Measurements from ENCODE around the gene BICDL2. TPM values are rescaled to one million over a fixed set of nuclear protein-coding genes. Genes with fewer than 3 reads are reported as not detected.

BICDL2 gene
- total and polyA plus RNA-seq, 2 of the 8 experiments (the other 6 are each of a cell fraction or from before 2014, with no cell fraction given) = 7.3 to 15.9 TPM

DNA sequence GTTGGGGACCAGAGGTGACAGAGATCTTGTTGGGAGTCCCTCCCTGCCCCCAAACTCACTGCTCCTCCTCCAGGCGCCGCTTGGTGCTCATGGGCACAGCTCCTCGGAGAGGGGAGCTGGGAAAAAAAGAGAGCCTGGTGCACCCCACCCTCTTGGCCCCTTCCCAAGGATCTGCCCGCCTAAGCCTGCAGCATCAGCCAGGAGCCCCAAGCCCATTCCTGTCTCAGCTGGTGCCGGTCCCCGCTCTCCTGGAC, 13.4 kb downstream of the BICDL2 start:
- Histone ChIP-seq H3K9ac (replicated peaks in 1 of 4; ENCODE audit: extremely low read depth in 1 of 4, low read depth in 3 of 4, low read length in 3 of 4) (peak overlapping the region; percentile 46 to 89 (median 70); a peak in 6 of 7 replicates), H3K4me3 (ENCODE audit: extremely low read depth in 1 of 4, insufficient read depth in 2 of 4, low read depth in 3 of 4, low read length in 4 of 4) (peak overlapping the region; percentile 39 to 97 (median 94)), H2BK5ac (ENCODE audit: low read depth, low read length) (peak overlapping the region; percentile 97), H3K4ac (replicated peaks; ENCODE audit: insufficient read length, low read depth, low read length) (no peak overlapping the region), H2BK20ac (ENCODE audit: low read length) (no peak overlapping the region), H4K20me1 (replicated peaks in 1 of 2; ENCODE audit: control insufficient read depth in 1 of 2, insufficient read depth in 2 of 2, low read length in 2 of 2) (peaks cover 5 to 23% of the 10 kb centered on the region in 2 experiments), H3K4me1 (replicated peaks in 1 of 4; ENCODE audit: control insufficient read depth in 3 of 4, insufficient read depth in 4 of 4, low read length in 3 of 4) (peaks cover 0 to 23% (median 21%) of the 10 kb centered on the region in 4 experiments; a peak in 6 of 7 replicates), H3K79me1 (ENCODE audit: low read depth, low read length) (no peaks in the 10 kb centered on the region), H3K23me2 (ENCODE audit: low read depth, low read length) (peaks cover 19% of the 10 kb centered on the region; the same call in 1 of the 2 replicates), H3K27me3 (replicated peaks in 1 of 4; ENCODE audit: control insufficient read depth in 3 of 4, extremely low read depth in 1 of 4, insufficient read depth in 3 of 4, low read length in 3 of 4) (no peaks in the 10 kb centered on the region), H3K79me2 (ENCODE audit: control insufficient read depth in 1 of 2, insufficient read depth in 2 of 2, low read length in 2 of 2) (peaks cover 0 to 4% of the 10 kb centered on the region in 2 experiments; a peak in 1 of 4 replicates), H3K4me2 (ENCODE audit: insufficient read depth in 1 of 2, low read depth in 2 of 2, low read length in 2 of 2) (peak overlapping the region; percentile 83 to 88), H4K91ac (replicated peaks; ENCODE audit: insufficient read length, low read length) (peak overlapping the region; percentile 12), H3K56ac (replicated peaks; ENCODE audit: insufficient read length, low read depth, low read length) (no peak overlapping the region), H3K27ac (ENCODE audit: low read depth, low read length) (peak overlapping the region; percentile 94), H3K14ac (ENCODE audit: insufficient read length) (no peak overlapping the region), H3K18ac (ENCODE audit: extremely low read depth, low read length) (peak overlapping the region; percentile 93; the same call in 1 of the 2 replicates), H2BK120ac (replicated peaks; ENCODE audit: low read depth, low read length) (no peak overlapping the region), H2AK5ac (ENCODE audit: low read depth, low read length) (0 out of 2 replicates have a peak overlapping the region, but pooled peaks have one; percentile 10), H2AFZ (ENCODE audit: low read length) (no peak overlapping the region), H3K23ac (ENCODE audit: insufficient read length) (no peak overlapping the region), H4K5ac (ENCODE audit: insufficient read length, low read depth, low read length) (peak overlapping the region; percentile 7), H2BK12ac (ENCODE audit: low read depth, low read length) (peak overlapping the region; percentile 96; the same call in 1 of the 2 replicates), H4K8ac (ENCODE audit: extremely low read depth, insufficient read depth, low read length) (peak overlapping the region; percentile 94; the same call in 1 of the 2 replicates), H3K9me3 (ENCODE audit: insufficient read depth in 2 of 2, low read depth in 1 of 2, low read length in 1 of 2) (no peaks in the 10 kb centered on the region), H2BK15ac (ENCODE audit: low read length) (peak overlapping the region; percentile 61; the same call in 1 of the 2 replicates), H3K36me3 (ENCODE audit: control insufficient read depth in 2 of 4, insufficient read depth in 4 of 4, low read length in 3 of 4) (peaks cover 0 to 19% (median 11%) of the 10 kb centered on the region in 4 experiments; a peak in 7 of 8 replicates)
- no peak for DNase-seq (ENCODE audit: low read depth in 1 of 2, low spot score in 2 of 2)
- CTCF ChIA-PET (ENCODE audit: partially characterized antibody) = interaction anchor here (1.2 to 23.8 kb wide), 7 partner anchors 8 to 75 kb away, joined by 3 to 639 read pairs (median 6); partner anchors contain the start of genes CLDN9 and ZSCAN10
- POLR2A ChIA-PET (ENCODE audit: partially characterized antibody) = interaction anchor here (0.8 to 35.7 kb wide), 12 partner anchors 6 to 105 kb away, joined by 3 to 1808 read pairs (median 53); partner anchors contain the start of genes BICDL2, CLDN6, CLDN9 and HCFC1R1
- no peak for FAIRE-seq
- WGBS, 2 experiments (ENCODE audit: extremely low coverage in 1 of 2, insufficient coverage in 1 of 2, insufficient read length in 1 of 2, insufficient replicate concordance in 2 of 2, low coverage in 1 of 2, low lambda C conversion rate in 2 of 2, missing lambda C conversion rate in 1 of 2) = 4% methylated on average over 6 of the region's 6 CpGs; no CpG with 5 or more reads in 1 of the 2 experiments
- TF ChIP-seq, protein P1, sequence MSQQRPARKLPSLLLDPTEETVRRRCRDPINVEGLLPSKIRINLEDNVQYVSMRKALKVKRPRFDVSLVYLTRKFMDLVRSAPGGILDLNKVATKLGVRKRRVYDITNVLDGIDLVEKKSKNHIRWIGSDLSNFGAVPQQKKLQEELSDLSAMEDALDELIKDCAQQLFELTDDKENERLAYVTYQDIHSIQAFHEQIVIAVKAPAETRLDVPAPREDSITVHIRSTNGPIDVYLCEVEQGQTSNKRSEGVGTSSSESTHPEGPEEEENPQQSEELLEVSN (IDR thresholded peaks at IDR 0.05) = no peak
- TF ChIP-seq CHD1 (IDR thresholded peaks at IDR 0.05; ENCODE audit: low read depth, low read length) = no peak
- TF ChIP-seq, protein P2, sequence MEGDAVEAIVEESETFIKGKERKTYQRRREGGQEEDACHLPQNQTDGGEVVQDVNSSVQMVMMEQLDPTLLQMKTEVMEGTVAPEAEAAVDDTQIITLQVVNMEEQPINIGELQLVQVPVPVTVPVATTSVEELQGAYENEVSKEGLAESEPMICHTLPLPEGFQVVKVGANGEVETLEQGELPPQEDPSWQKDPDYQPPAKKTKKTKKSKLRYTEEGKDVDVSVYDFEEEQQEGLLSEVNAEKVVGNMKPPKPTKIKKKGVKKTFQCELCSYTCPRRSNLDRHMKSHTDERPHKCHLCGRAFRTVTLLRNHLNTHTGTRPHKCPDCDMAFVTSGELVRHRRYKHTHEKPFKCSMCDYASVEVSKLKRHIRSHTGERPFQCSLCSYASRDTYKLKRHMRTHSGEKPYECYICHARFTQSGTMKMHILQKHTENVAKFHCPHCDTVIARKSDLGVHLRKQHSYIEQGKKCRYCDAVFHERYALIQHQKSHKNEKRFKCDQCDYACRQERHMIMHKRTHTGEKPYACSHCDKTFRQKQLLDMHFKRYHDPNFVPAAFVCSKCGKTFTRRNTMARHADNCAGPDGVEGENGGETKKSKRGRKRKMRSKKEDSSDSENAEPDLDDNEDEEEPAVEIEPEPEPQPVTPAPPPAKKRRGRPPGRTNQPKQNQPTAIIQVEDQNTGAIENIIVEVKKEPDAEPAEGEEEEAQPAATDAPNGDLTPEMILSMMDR (IDR thresholded peaks at IDR 0.05; ENCODE audit: control extremely low read depth in 1 of 3, insufficient read depth in 1 of 3, low read depth in 1 of 3, low read length in 3 of 3) = no peak
- TF ChIP-seq POLR2A (IDR thresholded peaks at IDR 0.05; ENCODE audit: control extremely low read depth in 1 of 2, low read depth in 2 of 2, low read length in 2 of 2) = peak in 1 of 2 experiments; percentile 32; a peak in 1 of 3 replicates
- no peak for TF ChIP-seq MAFK (IDR thresholded peaks at IDR 0.05; ENCODE audit: low read depth, low read length)
- no peak for TF ChIP-seq SP1 (IDR thresholded peaks at IDR 0.05; ENCODE audit: low read depth, low read length)
- TF ChIP-seq, protein P3, sequence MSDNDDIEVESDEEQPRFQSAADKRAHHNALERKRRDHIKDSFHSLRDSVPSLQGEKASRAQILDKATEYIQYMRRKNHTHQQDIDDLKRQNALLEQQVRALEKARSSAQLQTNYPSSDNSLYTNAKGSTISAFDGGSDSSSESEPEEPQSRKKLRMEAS (IDR thresholded peaks at IDR 0.05) = no peak
- no peak for TF ChIP-seq BRCA1 (IDR thresholded peaks at IDR 0.05; ENCODE audit: low read depth, low read length)
- TF ChIP-seq BACH1 (IDR thresholded peaks at IDR 0.05; ENCODE audit: low read length) = no peak
- no peak for TF ChIP-seq GTF2F1 (IDR thresholded peaks at IDR 0.05; ENCODE audit: borderline replicate concordance, low read depth, low read length)
- TF ChIP-seq JUN (IDR thresholded peaks at IDR 0.05; ENCODE audit: low read depth, low read length) = no peak

Data from H1 (cell line).